Mesenchymal stem cell (in vitro differentiated cells and primary cell): Measurements from ENCODE around the gene CCDC50.

ENCODE experiments used
- DNase-seq: peaks from one replicate; pipeline ENCODE4 v3.0.0-alpha.2; 2013
- H2AFZ ChIP-seq: one replicate; pipeline ENCODE4 v1.6.1; 2013; ENCODE audit warnings: low read depth, mild to moderate bottlenecking, control low read depth, inconsistent platforms, low read length, moderate library complexity
- H2AK5ac ChIP-seq: 2 replicates; pipeline ENCODE4 v1.6.1; 2013; ENCODE audit warnings: low read length, moderate library complexity, mild to moderate bottlenecking, inconsistent platforms; ENCODE audit not compliant: severe bottlenecking
- H2BK120ac ChIP-seq: one replicate; pipeline ENCODE4 v1.6.1; 2013; ENCODE audit warnings: low read depth, mild to moderate bottlenecking, inconsistent platforms, low read length, moderate library complexity
- H2BK12ac ChIP-seq, 2 experiments: one replicate each; pipeline ENCODE4 v1.6.1; 2013; ENCODE audit warnings: inconsistent platforms in 2 of 2, low read length in 2 of 2, mild to moderate bottlenecking in 2 of 2, moderate library complexity in 2 of 2, control low read depth in 1 of 2
- H2BK15ac ChIP-seq: one replicate; pipeline ENCODE4 v1.6.1; 2013; ENCODE audit warnings: mild to moderate bottlenecking, low read depth, inconsistent platforms; ENCODE audit not compliant: poor library complexity, severe bottlenecking
- H2BK5ac ChIP-seq: 2 replicates; pipeline ENCODE4 v1.6.1; 2013; ENCODE audit warnings: low read depth, mild to moderate bottlenecking, low read length, control low read depth, inconsistent platforms; ENCODE audit not compliant: poor library complexity, severe bottlenecking
- H3K14ac ChIP-seq, 2 experiments: one replicate each; pipeline ENCODE4 v1.6.1; 2013; ENCODE audit warnings: inconsistent platforms in 2 of 2, low read length in 2 of 2, control low read depth in 1 of 2, mild to moderate bottlenecking in 1 of 2, moderate library complexity in 1 of 2
- H3K18ac ChIP-seq, 2 experiments: one replicate each; pipeline ENCODE4 v1.6.1; 2013; ENCODE audit warnings: inconsistent platforms in 2 of 2, low read length in 2 of 2, control low read depth in 1 of 2, low read depth in 1 of 2, mild to moderate bottlenecking in 1 of 2
- H3K23ac ChIP-seq, 2 experiments: one replicate each; pipeline ENCODE4 v1.6.1; 2013; ENCODE audit warnings: inconsistent platforms in 2 of 2, low read length in 2 of 2, mild to moderate bottlenecking in 2 of 2, moderate library complexity in 2 of 2, control low read depth in 1 of 2
- H3K27ac ChIP-seq: 2 replicates; pipeline ENCODE4 v1.5.1; 2013; ENCODE audit warnings: mild to moderate bottlenecking, moderate library complexity, low read length, control low read depth, inconsistent platforms; ENCODE audit not compliant: poor library complexity, severe bottlenecking
- H3K27me3 ChIP-seq, 2 experiments: 2 replicates each; pipeline versions ENCODE4 v1.6.1 to v1.7.0; 2013; ENCODE audit warnings: low read length in 2 of 2, mild to moderate bottlenecking in 2 of 2, moderate library complexity in 2 of 2, control low read depth in 1 of 2, inconsistent platforms in 1 of 2; ENCODE audit not compliant: control insufficient read depth in 1 of 2, insufficient read depth in 1 of 2
- H3K36me3 ChIP-seq, 2 experiments: 2 replicates each; pipeline versions ENCODE4 v1.6.1 to v1.7.0; 2013; ENCODE audit warnings: low read length in 2 of 2, control low read depth in 1 of 2, inconsistent platforms in 1 of 2, low read depth in 1 of 2, mild to moderate bottlenecking in 1 of 2; ENCODE audit not compliant: insufficient read depth in 2 of 2, control insufficient read depth in 1 of 2
- H3K4ac ChIP-seq, 2 experiments: one replicate each; pipeline ENCODE4 v1.6.1; 2013; ENCODE audit warnings: inconsistent platforms in 2 of 2, low read length in 2 of 2, mild to moderate bottlenecking in 2 of 2, moderate library complexity in 2 of 2, control low read depth in 1 of 2, low read depth in 1 of 2
- H3K4me1 ChIP-seq: 2 replicates; pipeline ENCODE4 v1.6.1; 2013; ENCODE audit warnings: low read depth, low read length, control low read depth; ENCODE audit not compliant: control insufficient read depth, insufficient read depth
- H3K4me2 ChIP-seq: 2 replicates; pipeline ENCODE4 v1.6.1; 2013; ENCODE audit warnings: low read length, mild to moderate bottlenecking, inconsistent platforms; ENCODE audit not compliant: poor library complexity, severe bottlenecking
- H3K4me3 ChIP-seq, 2 experiments: 2 replicates each; pipeline versions ENCODE4 v1.5.1 to v1.7.0; 2013; ENCODE audit warnings: low read length in 2 of 2, mild to moderate bottlenecking in 2 of 2, control low read depth in 1 of 2, low read depth in 1 of 2; ENCODE audit not compliant: insufficient read depth in 1 of 2
- H3K79me1 ChIP-seq: replicated peaks from 2 replicates; pipeline ENCODE4 v1.6.1; 2013; ENCODE audit warnings: mild to moderate bottlenecking, control low read depth, low read length, inconsistent platforms; ENCODE audit not compliant: poor library complexity, severe bottlenecking
- H3K9ac ChIP-seq: 2 replicates; pipeline ENCODE4 v1.7.0; 2013; ENCODE audit warnings: mild to moderate bottlenecking, low read length, moderate library complexity
- H3K9me3 ChIP-seq: 2 replicates; pipeline ENCODE4 v1.7.0; 2013; ENCODE audit warnings: mild to moderate bottlenecking, low read length; ENCODE audit not compliant: control insufficient read depth
- H4K8ac ChIP-seq: one replicate; pipeline ENCODE4 v1.6.1; 2013; ENCODE audit warnings: inconsistent platforms, mild to moderate bottlenecking, low read length, moderate library complexity
- H4K91ac ChIP-seq: one replicate; pipeline ENCODE4 v1.6.1; 2013; ENCODE audit warnings: mild to moderate bottlenecking, low read length, inconsistent platforms
- WGBS: methylation state at CpG from one replicate; pipeline ENCODE4 v1.1.7; 2013; ENCODE audit warnings: mixed read lengths; 5-methylcytosine and 5-hydroxymethylcytosine counted together

The CCDC50 gene

GRCh38 chr3:191356631-191357439 lies 27.6 kb downstream of the CCDC50 start:
- Histone ChIP-seq H3K4me3 (peak overlapping the region in 1 of 2 experiments; percentile 32), H3K4me2 (no peak overlapping the region), H3K27ac (peak overlapping the region; percentile 90), H3K9ac (peak overlapping the region; percentile 65), H3K18ac (peak overlapping the region in 1 of 2 experiments; percentile 24), H2BK12ac (peak overlapping the region in 1 of 2 experiments; percentile 10), H3K23ac (peak overlapping the region in 1 of 2 experiments; percentile 24), H2AK5ac (peak overlapping the region; percentile 64), H3K27me3 (no peaks in the 10 kb centered on the region), H2AFZ (no peak overlapping the region), H2BK15ac (no peak overlapping the region), H2BK5ac (peak overlapping the region; percentile 77), H3K4ac (no peak overlapping the region), H3K36me3 (peaks cover 3 to 48% of the 10 kb centered on the region in 2 experiments), H3K79me1 (peaks cover 14% of the 10 kb centered on the region), H4K8ac (peak overlapping the region; percentile 27), H2BK120ac (no peak overlapping the region), H3K4me1 (peaks cover 1% of the 10 kb centered on the region), H3K14ac (no peak overlapping the region), H4K91ac (no peak overlapping the region), H3K9me3 (no peaks in the 10 kb centered on the region)
- WGBS: 62% methylated on average over 3 of the region's 5 CpGs
- DNase-seq: peak; percentile 75

- Histone ChIP-seq H3K4me2 (no peak overlapping the region), H2BK12ac (no peak overlapping the region), H3K23ac (no peak overlapping the region), H3K79me1 (peaks cover 14% of the 10 kb centered on the region), H3K36me3 (peaks cover 7 to 58% of the 10 kb centered on the region in 2 experiments), H4K91ac (no peak overlapping the region), H2BK5ac (no peak overlapping the region), H4K8ac (no peak overlapping the region), H2BK120ac (no peak overlapping the region), H3K4me1 (peaks cover 1% of the 10 kb centered on the region), H3K14ac (no peak overlapping the region), H3K9ac (no peak overlapping the region), H3K27ac (no peak overlapping the region), H2AK5ac (peak overlapping the region; percentile 61), H3K27me3 (no peaks in the 10 kb centered on the region), H3K4ac (no peak overlapping the region), H2BK15ac (no peak overlapping the region), H3K18ac (no peak overlapping the region), H3K9me3 (no peaks in the 10 kb centered on the region), H2AFZ (no peak overlapping the region), H3K4me3 (no peak overlapping the region)
- 98% methylated on average over 5 of the region's 6 CpGs for WGBS
- no peak for DNase-seq
These were observed 28.7 kb downstream of the CCDC50 start for GRCh38 chr3:191357909-191358308.

GRCh38 chr3:191358929-191359328 lies 29.7 kb downstream of the CCDC50 start:
- Histone ChIP-seq H3K9me3 (no peaks in the 10 kb centered on the region), H3K9ac (no peak overlapping the region), H3K4me3 (no peak overlapping the region), H2BK12ac (no peak overlapping the region), H2AFZ (no peak overlapping the region), H3K27ac (no peak overlapping the region), H3K23ac (no peak overlapping the region), H2BK120ac (no peak overlapping the region), H3K36me3 (peaks cover 8 to 69% of the 10 kb centered on the region in 2 experiments), H3K18ac (peak overlapping the region in 1 of 2 experiments; percentile 22), H3K79me1 (peaks cover 18% of the 10 kb centered on the region), H3K14ac (no peak overlapping the region), H3K4me1 (peaks cover 1% of the 10 kb centered on the region), H3K4ac (no peak overlapping the region), H3K4me2 (no peak overlapping the region), H2BK5ac (no peak overlapping the region), H4K91ac (no peak overlapping the region), H3K27me3 (no peaks in the 10 kb centered on the region), H2AK5ac (no peak overlapping the region), H2BK15ac (no peak overlapping the region), H4K8ac (no peak overlapping the region)
- DNase-seq: no peak
- 77% methylated on average over 2 of the region's 2 CpGs for WGBS

GRCh38 chr3:191360620-191361019 lies 31.4 kb downstream of the CCDC50 start:
- 89% methylated on average over 2 of the region's 3 CpGs for WGBS
- Histone ChIP-seq H3K4me2 (no peak overlapping the region), H3K9me3 (no peaks in the 10 kb centered on the region)

More at GRCh38 chr3:191360620-191361019, 31.4 kb downstream of the CCDC50 start:
- no peak overlapping the region for H3K14ac ChIP-seq
- H2BK120ac ChIP-seq: no peak overlapping the region
- no peak overlapping the region for H3K4ac ChIP-seq
- H4K8ac ChIP-seq: no peak overlapping the region
- no peak for DNase-seq
- peaks cover 11 to 85% of the 10 kb centered on the region in 2 experiments for H3K36me3 ChIP-seq
- H3K23ac ChIP-seq: no peak overlapping the region
- no peak overlapping the region for H2AFZ ChIP-seq
- no peak overlapping the region for H3K27ac ChIP-seq
- no peak overlapping the region for H4K91ac ChIP-seq
- H2BK15ac ChIP-seq: no peak overlapping the region
- H3K27me3 ChIP-seq: no peaks in the 10 kb centered on the region
- H3K79me1 ChIP-seq: peaks cover 21% of the 10 kb centered on the region
- no peak overlapping the region for H2BK12ac ChIP-seq
- H3K4me1 ChIP-seq: peaks cover 1% of the 10 kb centered on the region
- H3K18ac ChIP-seq: no peak overlapping the region
- no peak overlapping the region for H3K9ac ChIP-seq
- no peak overlapping the region for H2BK5ac ChIP-seq
- no peak overlapping the region for H2AK5ac ChIP-seq
- H3K4me3 ChIP-seq: no peak overlapping the region
